HG02943 (cell line): ENCODE measurements around the gene GRM8.
A peak's percentile ranks its signal among the peaks of the same experiment; 100 is the strongest.

Experiments used
- ATAC-seq: cut with Tn5 transposase; IDR thresholded peaks from one replicate; pipeline ENCODE4 v1.9.1; 2021; ENCODE audit warnings: mild to moderate bottlenecking, low read depth, moderate library complexity; ENCODE audit not compliant: unreplicated experiment

GRM8 gene

GRCh38 chr7:126760914-126761577 is 491.7 kb downstream of the GRM8 start:
- no peak for ATAC-seq

GRCh38 chr7:126755381-126755780 is 497.4 kb downstream of the GRM8 start:
- ATAC-seq: no peak

- ATAC-seq: no peak
Observed at GRCh38 chr7:126750207-126750911, 502.4 kb downstream of the GRM8 start.

DNA sequence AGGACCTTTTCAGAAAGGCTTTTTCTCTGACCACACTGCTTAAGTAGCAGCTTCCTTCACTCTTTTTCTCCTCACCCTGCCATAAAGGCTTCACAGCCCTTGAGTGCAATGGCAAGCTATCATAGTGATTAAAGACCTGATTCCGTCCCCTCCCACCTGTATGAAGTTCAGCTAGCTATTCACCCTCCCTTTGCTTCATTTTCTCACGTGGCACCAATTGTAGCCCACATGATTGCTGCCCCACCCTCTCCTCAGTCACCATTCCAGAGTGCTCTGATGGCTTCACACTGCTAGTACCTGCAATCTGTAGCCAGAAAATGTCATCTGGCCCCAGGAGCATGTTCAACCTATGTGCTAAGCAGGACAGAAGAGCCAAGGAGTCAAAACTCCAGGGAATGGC is 523.8 kb downstream of the GRM8 start:
- ATAC-seq: no peak

GRCh38 chr7:126727930-126728391 is 524.8 kb downstream of the GRM8 start:
- ATAC-seq: no peak

DNA sequence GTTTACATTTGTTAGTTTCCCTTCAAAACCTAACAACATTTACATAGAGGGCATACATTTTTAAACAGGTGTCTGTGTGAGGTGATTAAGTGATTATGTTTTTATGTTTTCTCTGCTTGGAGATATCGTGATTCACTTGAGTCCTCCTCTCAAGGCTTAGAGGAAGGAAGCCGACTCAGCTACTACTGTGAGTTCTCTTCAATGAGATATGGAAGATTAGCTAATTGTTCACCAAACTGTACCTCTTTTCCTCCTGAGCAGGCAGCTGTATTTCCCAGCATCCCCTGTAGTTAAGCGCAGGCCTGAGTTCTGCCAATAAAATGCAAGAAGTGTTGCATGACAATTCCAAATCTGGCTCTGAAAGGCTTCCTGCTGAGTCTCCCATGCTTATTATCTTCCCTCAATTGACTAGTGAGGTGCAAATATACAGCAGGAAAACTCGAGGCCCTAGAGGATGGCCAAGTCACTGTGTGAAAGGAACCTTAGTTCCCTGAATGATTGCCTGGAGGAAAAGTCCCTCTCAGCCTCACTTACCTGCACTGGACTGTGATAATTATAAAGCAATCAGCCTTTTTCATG is 528.7 kb downstream of the GRM8 start:
- ATAC-seq: no peak

GRCh38 chr7:126720232-126720631 is 532.5 kb downstream of the GRM8 start:
- ATAC-seq: peak; percentile 86

- no peak for ATAC-seq
Observed at GRCh38 chr7:126718419-126718818, 534.3 kb downstream of the GRM8 start.

DNA sequence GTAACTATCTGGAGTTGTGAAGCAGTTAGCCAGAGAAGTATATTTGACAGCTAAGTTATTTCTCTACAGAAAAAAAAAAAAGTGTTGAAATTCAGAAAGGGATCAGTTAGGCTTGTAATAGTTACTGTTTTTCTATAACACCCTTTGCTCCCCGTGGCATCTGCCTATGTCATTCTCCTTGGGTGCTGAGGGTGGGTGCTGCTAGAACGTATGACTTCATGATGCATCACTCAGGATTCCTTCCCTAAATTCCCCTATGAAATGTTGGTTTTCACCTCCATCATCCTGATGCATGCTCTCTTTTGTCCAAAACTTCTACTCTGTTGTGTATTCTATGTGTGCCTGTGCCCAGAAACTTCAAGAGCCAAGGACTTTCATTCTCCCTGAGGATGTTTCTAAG is 536.4 kb downstream of the GRM8 start:
- no peak for ATAC-seq

DNA sequence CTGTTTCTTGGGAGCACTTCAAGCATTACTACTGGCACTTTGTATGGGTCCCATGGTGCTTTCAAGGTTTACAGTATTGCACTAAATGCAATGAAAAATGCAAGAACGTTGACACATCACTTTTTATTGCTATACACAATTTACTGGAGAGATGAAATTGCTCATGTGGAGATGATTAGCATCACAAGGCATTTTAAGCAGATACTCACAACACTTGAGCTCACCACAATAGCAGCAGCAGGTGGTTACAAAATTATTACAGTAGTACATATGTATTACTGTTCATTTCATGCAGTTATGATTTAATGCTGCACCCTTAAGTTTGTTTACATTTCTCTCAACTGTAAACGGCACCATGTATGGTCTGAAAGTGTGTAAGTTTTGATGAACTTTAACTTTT is 537.7 kb downstream of the GRM8 start:
- no peak for ATAC-seq

DNA sequence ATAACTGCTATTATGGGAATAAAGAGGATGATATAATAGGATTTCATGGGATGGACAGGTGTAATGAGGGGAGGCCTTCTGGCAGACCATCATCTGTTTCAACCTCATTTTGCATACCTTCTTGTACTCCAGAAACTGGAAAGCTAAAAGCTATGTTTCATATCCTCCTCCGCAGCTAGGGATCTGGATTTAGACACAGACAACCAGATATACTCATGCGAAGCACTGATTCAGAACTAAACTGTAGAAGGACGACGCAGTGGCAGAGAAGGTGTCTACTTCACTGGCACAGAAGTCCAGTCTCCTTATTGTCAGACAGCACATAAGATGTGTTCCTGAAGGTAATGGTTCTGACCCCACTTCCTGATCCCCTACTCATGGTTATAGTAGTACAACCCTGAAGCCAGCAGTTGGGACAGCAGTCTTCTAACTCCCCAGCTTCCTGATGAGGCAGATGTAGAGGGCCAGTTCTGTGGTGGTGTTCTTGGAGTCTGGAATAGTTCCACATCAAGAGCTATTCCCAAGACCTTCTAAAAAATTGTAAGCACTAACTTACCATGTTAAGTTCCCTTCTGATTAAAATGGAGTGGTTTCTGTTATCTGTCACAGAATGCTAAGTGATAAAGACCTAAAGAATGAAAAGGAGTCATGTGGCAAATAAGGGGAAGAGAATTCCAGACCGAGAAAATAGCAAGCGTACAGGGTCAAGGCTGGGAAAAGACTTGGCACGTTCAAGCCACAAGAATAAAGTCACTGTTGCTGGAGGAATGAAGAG is 550.3 kb downstream of the GRM8 start:
- peak; percentile 32 for ATAC-seq

GRCh38 chr7:126700807-126701604 is 551.7 kb downstream of the GRM8 start:
- ATAC-seq: peak; percentile 94

DNA sequence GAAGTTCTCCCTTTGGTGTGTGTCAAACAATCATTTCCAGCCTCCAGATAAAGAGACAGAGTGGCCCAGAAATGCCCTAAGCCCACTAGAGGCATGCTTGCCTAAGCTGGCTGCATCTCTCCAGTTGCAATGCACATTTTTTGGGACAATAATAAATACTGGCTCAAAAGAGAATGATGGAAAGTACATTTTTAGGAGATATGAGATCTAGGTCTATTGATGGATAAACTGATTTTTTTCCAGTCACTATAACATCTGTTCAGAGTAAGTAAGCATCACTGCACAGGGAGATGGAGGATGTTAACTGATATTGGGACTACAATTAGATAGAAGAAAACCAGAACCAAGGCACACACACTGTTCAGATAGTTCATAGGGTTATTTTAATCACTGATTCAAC is 553.0 kb downstream of the GRM8 start:
- ATAC-seq: no peak

DNA sequence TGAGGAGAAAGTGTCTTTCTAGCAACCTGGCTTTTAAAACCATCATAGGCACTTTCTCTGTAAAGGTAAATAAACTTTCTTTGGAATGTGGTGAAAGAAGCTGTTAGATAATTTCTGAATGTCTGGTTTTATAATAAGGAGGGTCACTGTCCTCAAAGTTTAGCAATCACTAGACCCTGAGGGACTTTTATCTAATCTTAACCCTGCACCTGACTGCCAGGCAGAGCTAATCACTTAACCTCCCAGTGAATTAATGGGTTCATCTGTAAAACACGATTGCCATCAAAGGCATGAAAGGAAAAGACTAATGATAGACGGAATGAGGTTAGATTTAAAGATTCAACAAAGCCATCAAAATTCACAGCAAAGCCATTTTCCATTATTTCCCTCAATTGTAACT is 553.8 kb downstream of the GRM8 start:
- ATAC-seq: no peak

GRCh38 chr7:126698446-126698845 is 554.3 kb downstream of the GRM8 start:
- no peak for ATAC-seq

DNA sequence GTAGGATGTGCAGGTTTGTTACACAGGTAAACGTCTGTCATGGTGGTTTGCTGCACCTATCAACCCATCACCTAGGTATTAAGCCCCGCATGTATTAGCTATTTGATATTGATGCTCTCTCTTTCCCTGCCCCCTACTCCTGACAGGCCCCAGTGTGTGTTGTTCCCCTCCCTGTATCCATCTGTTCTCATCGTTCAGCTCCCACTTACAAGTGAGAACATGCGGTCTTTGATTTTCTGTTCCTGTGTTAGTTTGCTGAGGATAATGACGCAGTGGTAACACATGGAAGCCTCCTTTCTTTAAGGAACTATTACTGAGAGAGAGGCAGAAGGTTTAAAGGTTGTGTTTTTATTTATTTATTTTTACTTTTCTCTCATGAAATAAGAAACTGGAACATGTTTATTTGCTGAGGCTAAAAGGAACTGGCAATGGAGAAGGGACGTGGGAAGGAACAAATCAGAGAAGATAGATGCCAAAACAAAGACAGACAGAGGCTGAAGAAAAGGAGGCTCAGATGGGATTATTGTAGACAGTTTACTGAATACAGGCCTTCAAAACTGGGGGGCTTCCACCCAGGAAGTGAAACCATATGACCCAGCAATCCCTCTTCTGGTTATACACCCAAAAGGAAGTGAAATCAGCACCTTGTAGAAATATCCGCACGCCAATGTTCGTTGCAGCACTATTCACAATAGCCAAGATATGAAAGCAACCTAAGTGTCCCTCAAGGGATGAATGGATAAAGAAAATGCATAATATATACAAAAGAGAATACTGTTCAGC is 556.3 kb downstream of the GRM8 start:
- no peak for ATAC-seq

DNA sequence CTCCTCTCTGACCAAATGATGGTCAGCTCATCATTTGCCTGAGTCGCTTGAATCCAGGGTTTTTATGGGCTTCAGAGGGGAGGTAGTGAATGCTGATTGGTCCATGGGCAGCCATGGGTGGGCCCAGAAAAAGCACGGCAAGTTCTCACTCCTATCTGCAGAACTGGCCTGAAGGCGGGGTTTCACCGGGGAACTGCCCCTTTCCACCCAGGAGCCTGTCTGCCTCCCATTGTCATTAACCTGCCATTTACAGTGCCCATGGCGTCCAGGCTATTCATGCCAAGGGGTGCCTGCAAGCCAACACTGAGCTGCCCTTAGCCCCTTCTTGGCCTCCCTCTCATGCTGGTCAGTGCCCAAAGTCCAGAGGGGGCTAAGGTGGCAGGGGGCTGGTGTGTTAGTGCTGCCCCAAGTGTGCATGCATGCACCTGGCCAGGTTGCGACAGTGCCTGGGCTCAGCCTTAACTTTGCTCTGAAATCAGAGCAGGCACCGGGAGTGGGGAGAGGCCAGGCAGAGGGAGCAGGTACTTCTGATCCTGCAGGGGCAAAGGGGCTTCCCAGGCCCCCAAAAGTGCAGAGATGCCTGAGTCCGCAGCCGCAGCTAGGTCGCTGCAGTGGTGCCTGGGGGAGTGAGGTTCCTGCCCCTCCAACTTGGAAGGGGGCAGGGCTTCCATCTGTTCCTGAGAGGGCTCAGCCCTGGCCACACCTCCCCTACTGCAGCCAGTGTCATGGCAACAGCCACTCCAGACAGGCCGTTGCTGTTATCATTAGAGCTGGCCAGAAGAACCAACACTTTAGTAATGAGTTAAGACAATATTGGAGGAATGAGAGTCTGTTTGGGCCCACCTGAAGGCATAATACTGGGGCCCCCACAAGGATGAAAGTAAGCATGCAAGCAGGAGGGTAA is 561.6 kb downstream of the GRM8 start:
- no peak for ATAC-seq

DNA sequence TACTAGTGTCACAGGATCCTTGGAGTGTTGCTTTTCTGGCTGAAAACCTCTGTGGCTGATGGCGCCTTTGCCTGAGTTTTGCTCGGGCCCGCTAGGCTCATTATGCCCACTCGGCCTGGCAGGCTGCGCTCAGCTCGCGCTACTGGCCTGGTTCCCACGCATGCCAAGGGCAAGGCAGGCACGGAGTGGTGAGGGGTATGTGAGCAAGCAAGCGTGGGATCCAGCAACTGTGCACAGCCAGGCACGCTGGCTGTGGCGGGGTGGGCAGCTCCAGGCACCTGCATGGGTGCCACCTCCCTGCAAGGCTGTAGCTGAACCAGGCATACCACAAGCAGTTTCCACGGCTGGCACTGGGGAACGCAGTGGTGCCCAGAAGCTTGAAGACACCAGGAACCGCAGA is 562.6 kb downstream of the GRM8 start:
- ATAC-seq: no peak

GRCh38 chr7:126689037-126689436 is 563.7 kb downstream of the GRM8 start:
- ATAC-seq: no peak
